Measurements from ENCODE around the gene ATG7.
"Not testable (repeated sequence)": the region's sequence is repeated elsewhere in the genome, so short reads cannot be mapped to it uniquely, and the experiment has no call there.

DNA sequence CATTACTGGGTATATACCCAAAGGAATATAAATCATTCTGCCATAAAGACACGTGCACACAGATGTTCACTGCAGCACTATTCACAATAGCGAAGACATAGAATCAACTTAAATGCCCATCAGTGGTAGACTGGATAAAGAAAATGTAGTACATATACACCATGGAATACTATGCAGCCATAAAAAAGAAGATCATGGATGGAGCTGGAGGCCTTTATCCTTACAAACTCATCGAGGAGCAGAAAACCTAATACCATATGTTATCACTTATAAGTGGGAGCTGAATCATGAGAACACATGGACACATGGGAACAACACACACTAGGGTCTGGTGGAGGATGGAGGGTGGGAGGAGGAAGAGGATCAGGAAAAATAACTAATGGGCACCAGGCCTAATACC lies 173.0 kb downstream of the ATG7 start:
- TF ChIP-seq, protein P1, sequence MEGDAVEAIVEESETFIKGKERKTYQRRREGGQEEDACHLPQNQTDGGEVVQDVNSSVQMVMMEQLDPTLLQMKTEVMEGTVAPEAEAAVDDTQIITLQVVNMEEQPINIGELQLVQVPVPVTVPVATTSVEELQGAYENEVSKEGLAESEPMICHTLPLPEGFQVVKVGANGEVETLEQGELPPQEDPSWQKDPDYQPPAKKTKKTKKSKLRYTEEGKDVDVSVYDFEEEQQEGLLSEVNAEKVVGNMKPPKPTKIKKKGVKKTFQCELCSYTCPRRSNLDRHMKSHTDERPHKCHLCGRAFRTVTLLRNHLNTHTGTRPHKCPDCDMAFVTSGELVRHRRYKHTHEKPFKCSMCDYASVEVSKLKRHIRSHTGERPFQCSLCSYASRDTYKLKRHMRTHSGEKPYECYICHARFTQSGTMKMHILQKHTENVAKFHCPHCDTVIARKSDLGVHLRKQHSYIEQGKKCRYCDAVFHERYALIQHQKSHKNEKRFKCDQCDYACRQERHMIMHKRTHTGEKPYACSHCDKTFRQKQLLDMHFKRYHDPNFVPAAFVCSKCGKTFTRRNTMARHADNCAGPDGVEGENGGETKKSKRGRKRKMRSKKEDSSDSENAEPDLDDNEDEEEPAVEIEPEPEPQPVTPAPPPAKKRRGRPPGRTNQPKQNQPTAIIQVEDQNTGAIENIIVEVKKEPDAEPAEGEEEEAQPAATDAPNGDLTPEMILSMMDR (IDR thresholded peaks at IDR 0.05): not testable (repeated sequence)
- TF ChIP-seq EZH2phosphoT487 (IDR thresholded peaks at IDR 0.05): not testable (repeated sequence)

Measured in neural progenitor cell (in vitro differentiated cells).